ENCODE data around the gene C4orf50. TPM values are rescaled to one million over a fixed set of nuclear protein-coding genes. Genes with fewer than 3 reads are reported as not detected.

Gene C4orf50
- total and polyA plus RNA-seq, 8 donors, result 0.01 to 0.10 (median 0.01) TPM; not detected in 1

- intact Hi-C loops (cut with DNase I), result no loop called here
These were observed 5.5 kb upstream of the C4orf50 start for GRCh38 chr4:6023731-6024130.

GRCh38 chr4:6022607-6023288, 4.5 kb upstream of the C4orf50 start:
- ATAC-seq, result no peak

More at GRCh38 chr4:6023731-6024130, 5.5 kb upstream of the C4orf50 start:
- DNase-seq, result no peak
- no peak for ATAC-seq
- no peak overlapping the region for H3K4me3 ChIP-seq
- H3K36me3 ChIP-seq, result no peaks in the 10 kb centered on the region
- H3K9me3 ChIP-seq, result no peaks in the 10 kb centered on the region
- no peak overlapping the region for H3K27ac ChIP-seq
- H3K4me1 ChIP-seq, result no peaks in the 10 kb centered on the region
- peaks cover 0 to 44% of the 10 kb centered on the region in 2 donors for H3K27me3 ChIP-seq
- no peak for TF ChIP-seq CTCF (IDR thresholded peaks at IDR 0.05)

GRCh38 chr4:6021831-6022606, 3.8 kb upstream of the C4orf50 start:
- Histone ChIP-seq H3K27ac (no peak overlapping the region), H3K36me3 (no peaks in the 10 kb centered on the region), H3K4me3 (no peak overlapping the region), H3K4me1 (no peaks in the 10 kb centered on the region), H3K27me3 (peaks cover 0 to 52% of the 10 kb centered on the region in 2 donors), H3K9me3 (no peaks in the 10 kb centered on the region)
- no peak for ATAC-seq
- no peak for DNase-seq
- intact Hi-C loops (cut with DNase I), result no loop called here
- no peak for TF ChIP-seq CTCF (IDR thresholded peaks at IDR 0.05)

More at GRCh38 chr4:6022607-6023288, 4.5 kb upstream of the C4orf50 start:
- DNase-seq, result no peak
- Histone ChIP-seq H3K9me3 (no peaks in the 10 kb centered on the region), H3K4me3 (no peak overlapping the region), H3K27ac (no peak overlapping the region), H3K27me3 (peaks cover 0 to 46% of the 10 kb centered on the region in 2 donors), H3K4me1 (no peaks in the 10 kb centered on the region), H3K36me3 (no peaks in the 10 kb centered on the region)
- no peak for TF ChIP-seq CTCF (IDR thresholded peaks at IDR 0.05)
- intact Hi-C loops (cut with DNase I), result no loop called here

GRCh38 chr4:6020613-6021012, 2.4 kb upstream of the C4orf50 start:
- ATAC-seq, result no peak
- intact Hi-C loops (cut with DNase I), result no loop called here

More at GRCh38 chr4:6020613-6021012, 2.4 kb upstream of the C4orf50 start:
- Histone ChIP-seq H3K4me3 (no peak overlapping the region), H3K27me3 (peaks cover 0 to 55% of the 10 kb centered on the region in 2 donors), H3K4me1 (no peaks in the 10 kb centered on the region), H3K9me3 (no peaks in the 10 kb centered on the region), H3K27ac (no peak overlapping the region), H3K36me3 (no peaks in the 10 kb centered on the region)
- DNase-seq, result no peak
- TF ChIP-seq CTCF (IDR thresholded peaks at IDR 0.05), result no peak
